Measurements from ENCODE around the gene C11orf21. TPM values are rescaled to one million over a fixed set of nuclear protein-coding genes. Genes with fewer than 3 reads are reported as not detected.
A peak's percentile ranks its signal among the peaks of the same experiment; 100 is the strongest.

The C11orf21 gene
- total RNA-seq, 1 donor from 2014 or later = 0.29 TPM

- Mint-ChIP-seq H3K36me3 (no peaks in the 10 kb centered on the region), H3K4me1 (peaks cover 8% of the 10 kb centered on the region), H3K9me3 (no peaks in the 10 kb centered on the region), H3K4me3 (no peak overlapping the region), H3K27me3 (ENCODE audit: low read depth) (peaks cover 85% of the 10 kb centered on the region), H3K27ac (no peak overlapping the region)
- peak in 1 of 2 experiments; percentile 62 for DNase-seq (ENCODE audit: low spot score in 2 of 2, unreplicated experiment in 2 of 2)
- no peak for TF ChIP-seq CTCF (IDR thresholded peaks at IDR 0.05; ENCODE audit: unreplicated experiment)
These were observed 32.0 kb downstream of the C11orf21 start for GRCh38 chr11:2269601-2270321.

- Mint-ChIP-seq H3K27me3 (ENCODE audit: low read depth) (peaks cover 80% of the 10 kb centered on the region), H3K27ac (no peak overlapping the region), H3K4me3 (peak overlapping the region; percentile 57), H3K9me3 (no peaks in the 10 kb centered on the region), H3K4me1 (peaks cover 8% of the 10 kb centered on the region), H3K36me3 (no peaks in the 10 kb centered on the region)
- TF ChIP-seq CTCF (IDR thresholded peaks at IDR 0.05; ENCODE audit: unreplicated experiment) = no peak
- DNase-seq (ENCODE audit: low spot score in 2 of 2, unreplicated experiment in 2 of 2) = peak in 1 of 2 experiments; percentile 46
These were observed 32.8 kb downstream of the C11orf21 start for GRCh38 chr11:2268729-2269600.

- TF ChIP-seq CTCF (IDR thresholded peaks at IDR 0.05; ENCODE audit: unreplicated experiment) = no peak
- no peaks in the 10 kb centered on the region for H3K9me3 Mint-ChIP-seq
- peak in 1 of 2 experiments; percentile 36 for DNase-seq (ENCODE audit: low spot score in 2 of 2, unreplicated experiment in 2 of 2)
- no peaks in the 10 kb centered on the region for H3K36me3 Mint-ChIP-seq
- peaks cover 11% of the 10 kb centered on the region for H3K4me1 Mint-ChIP-seq
- H3K27ac Mint-ChIP-seq = no peak overlapping the region
- peaks cover 71% of the 10 kb centered on the region for H3K27me3 Mint-ChIP-seq (ENCODE audit: low read depth)
- peak overlapping the region; percentile 52 for H3K4me3 Mint-ChIP-seq
These were observed 33.6 kb downstream of the C11orf21 start for GRCh38 chr11:2267851-2268728.

GRCh38 chr11:2267306-2267850 is 34.3 kb downstream of the C11orf21 start:
- H3K4me1 Mint-ChIP-seq = peaks cover 13% of the 10 kb centered on the region
- H3K36me3 Mint-ChIP-seq = no peaks in the 10 kb centered on the region
- H3K27me3 Mint-ChIP-seq (ENCODE audit: low read depth) = peaks cover 64% of the 10 kb centered on the region
- peak in 1 of 2 experiments; percentile 30 for DNase-seq (ENCODE audit: low spot score in 2 of 2, unreplicated experiment in 2 of 2)
- H3K9me3 Mint-ChIP-seq = no peaks in the 10 kb centered on the region
- TF ChIP-seq CTCF (IDR thresholded peaks at IDR 0.05; ENCODE audit: unreplicated experiment) = no peak
- no peak overlapping the region for H3K27ac Mint-ChIP-seq
- no peak overlapping the region for H3K4me3 Mint-ChIP-seq
